Measurements from ENCODE around the gene RET.

GRCh38 chr10:43037942-43038782 lies 38.7 kb upstream of the RET start:
- no peak for TF ChIP-seq CTCF (IDR thresholded peaks at IDR 0.05)
- no peak for TF ChIP-seq POLR2A (IDR thresholded peaks at IDR 0.05)

Data from thyroid gland (tissue), 4 donors.